PC-9 (cell line): ENCODE measurements around the gene ANKRD24. TPM values are rescaled to one million over a fixed set of nuclear protein-coding genes. Genes with fewer than 3 reads are reported as not detected.
"Not testable (repeated sequence)": the region's sequence is repeated elsewhere in the genome, so short reads cannot be mapped to it uniquely, and the experiment has no call there.

Source experiments
- BruUV-seq: library from RNA; stranded (reverse); fragments of 400-500 nt; replicated peaks from 2 replicates; lab custom pipeline; 2021; lab: Mats Ljungman, UMichigan
- CTCF ChIA-PET: fragments of 300-600 bp; sonication (Branson Sonifier 250); formaldehyde crosslinking; loops from one replicate; lab custom pipeline; 2022; ENCODE audit warnings: antibody characterized with exemption; lab: Charles Lee
- POLR2A ChIA-PET: fragments of 300-600 bp; sonication (Branson Sonifier 250); formaldehyde crosslinking; loops from one replicate; lab custom pipeline; 2022; ENCODE audit warnings: antibody characterized with exemption; ENCODE audit not compliant: unreplicated experiment; lab: Charles Lee
- DNase-seq, 2 experiments: peaks; one replicate each; pipeline versions ENCODE4 v3.0.0 to v3.0.0-alpha.2; 2015 to 2022; ENCODE audit warnings: mixed read lengths in 1 of 2
- H2AFZ ChIP-seq: fragments of 200-600 bp; sonication (generic); 2 replicates; pipeline ENCODE4 v1.8.1; 2017; ENCODE audit warnings: antibody characterized with exemption
- H3F3A ChIP-seq: fragments of 200-600 bp; sonication (generic); 2 replicates; pipeline ENCODE4 v1.8.1; 2017; ENCODE audit warnings: antibody characterized with exemption, mild to moderate bottlenecking, low read depth; ENCODE audit not compliant: insufficient read depth
- H3K27ac ChIP-seq: fragments of 200-600 bp; sonication (generic); 2 replicates; pipeline ENCODE4 v1.6.1; 2016; ENCODE audit warnings: mixed run types
- H3K27me3 ChIP-seq: fragments of 200-600 bp; sonication (generic); 2 replicates; pipeline ENCODE4 v1.6.1; 2016; ENCODE audit warnings: low read depth, mixed run types; ENCODE audit not compliant: insufficient read depth
- H3K36me3 ChIP-seq: fragments of 200-600 bp; sonication (generic); 2 replicates; pipeline ENCODE4 v1.6.1; 2016; ENCODE audit warnings: low read depth, mixed run types
- H3K4me1 ChIP-seq: fragments of 200-600 bp; sonication (generic); replicated peaks from 2 replicates; pipeline ENCODE4 v1.6.1; 2016; ENCODE audit warnings: mixed run types; ENCODE audit not compliant: insufficient read depth
- H3K4me2 ChIP-seq: fragments of 200-600 bp; sonication (generic); 2 replicates; pipeline ENCODE4 v1.6.1; 2017; ENCODE audit warnings: mixed run types
- H3K4me3 ChIP-seq: fragments of 200-600 bp; sonication (generic); 2 replicates; pipeline ENCODE4 v1.6.1; 2016; ENCODE audit warnings: mixed run types
- H3K79me2 ChIP-seq: fragments of 200-600 bp; sonication (generic); 2 replicates; pipeline ENCODE4 v1.6.1; 2017; ENCODE audit warnings: low read depth, mixed run types
- H3K9me2 ChIP-seq: fragments of 200-600 bp; sonication (generic); 2 replicates; pipeline ENCODE4 v1.8.1; 2017; ENCODE audit warnings: mild to moderate bottlenecking; ENCODE audit not compliant: insufficient read depth
- H3K9me3 ChIP-seq: fragments of 200-600 bp; sonication (generic); 2 replicates; pipeline ENCODE4 v1.8.1; 2016; ENCODE audit warnings: low read depth; ENCODE audit not compliant: insufficient read depth
- H4K20me1 ChIP-seq: fragments of 200-600 bp; sonication (generic); 2 replicates; pipeline ENCODE4 v1.8.1; 2017; ENCODE audit not compliant: insufficient read depth
- CTCF ChIP-seq: fragments of 200-600 bp; sonication (generic); conservative IDR thresholded peaks from 2 replicates; pipeline ENCODE4 v1.6.1; 2017; ENCODE audit warnings: mixed run types, antibody characterized with exemption, mild to moderate bottlenecking, moderate library complexity
- EZH2 ChIP-seq: fragments of 200-600 bp; sonication (generic); IDR thresholded peaks from 2 replicates; pipeline ENCODE4 v1.8.0; 2017; ENCODE audit warnings: antibody characterized with exemption, low read depth
- intact Hi-C: fragments of 100-400 bp; cut with micrococcal nuclease; formaldehyde crosslinking; loops from one replicate; pipeline ENCODE4 v1.10.0; 2022; ENCODE audit not compliant: unreplicated experiment
- total RNA-seq: library from RNA; stranded (reverse); gene quantifications from 2 replicates; pipeline ENCODE4 v1.2.3, GENCODE V29; 2021

Gene ANKRD24
- total RNA-seq, 1 experiment from 2014 or later = 0.79 TPM

- Histone ChIP-seq H3F3A (peaks cover 12% of the 10 kb centered on the region; the same call in 1 of the 2 replicates), H2AFZ (no peak overlapping the region), H3K27me3 (no peaks in the 10 kb centered on the region), H4K20me1 (no peaks in the 10 kb centered on the region), H3K4me3 (no peak overlapping the region), H3K27ac (no peak overlapping the region), H3K79me2 (no peaks in the 10 kb centered on the region), H3K9me2 (no peaks in the 10 kb centered on the region), H3K4me1 (peaks cover 5% of the 10 kb centered on the region), H3K4me2 (peak overlapping the region; percentile 46), H3K9me3 (no peaks in the 10 kb centered on the region), H3K36me3 (no peaks in the 10 kb centered on the region)
- ChIA-PET CTCF (interaction anchor here (0.6 to 1.2 kb wide), 7 partner anchors 10 to 169 kb away, joined by 3 to 10 read pairs (median 5); partner anchors contain the start of genes CREB3L3 and DAPK3), POLR2A (interaction anchor here (0.6 to 0.8 kb wide), 3 partner anchors 8 to 62 kb away, joined by 3 to 10 read pairs (median 3); no protein-coding TSS in a partner anchor)
- TF ChIP-seq EZH2 (no peak), CTCF (peak; percentile 55)
- intact Hi-C loops = loop anchor here (5.0 to 10.0 kb wide), 3 partner anchors 42 to 75 kb away; partner anchors contain the start of genes ANKRD24, SIRT6 and ZBTB7A
- no TSS peak for BruUV-seq
- peak; percentile 26 to 45 for DNase-seq
Observed at GRCh38 chr19:4140237-4140711, 42.2 kb upstream of the ANKRD24 start.

GRCh38 chr19:4142916-4143315 lies 39.6 kb upstream of the ANKRD24 start:
- peaks cover 17% of the 10 kb centered on the region; the same call in 1 of the 2 replicates for H3F3A ChIP-seq
- H3K4me2 ChIP-seq, H4K20me1 ChIP-seq, BruUV-seq, H3K4me3 ChIP-seq, H3K9me2 ChIP-seq, DNase-seq, POLR2A ChIA-PET, H3K27me3 ChIP-seq, CTCF ChIA-PET, H3K36me3 ChIP-seq, H3K9me3 ChIP-seq, H3K79me2 ChIP-seq, H3K27ac ChIP-seq, H2AFZ ChIP-seq: not testable (repeated sequence)
- intact Hi-C loops = loop anchor here (5.0 to 10.0 kb wide), 3 partner anchors 39 to 78 kb away; partner anchors contain the start of genes ANKRD24, SIRT6 and ZBTB7A
- peaks cover 10% of the 10 kb centered on the region for H3K4me1 ChIP-seq

- no peaks in the 10 kb centered on the region for H4K20me1 ChIP-seq
- peak; percentile 50 to 67 for DNase-seq
- peaks cover 10% of the 10 kb centered on the region for H3K4me1 ChIP-seq
- no peaks in the 10 kb centered on the region for H3K9me2 ChIP-seq
- H3K79me2 ChIP-seq = no peaks in the 10 kb centered on the region
- H3K4me2 ChIP-seq = peak overlapping the region; percentile 38; the same call in 1 of the 2 replicates
- H2AFZ ChIP-seq = no peak overlapping the region
- H3K9me3 ChIP-seq = no peaks in the 10 kb centered on the region
- POLR2A ChIA-PET = no interaction called here
- peak overlapping the region; percentile 68 for H3K27ac ChIP-seq
- intact Hi-C loops = loop anchor here (5.0 to 10.0 kb wide), 3 partner anchors 38 to 80 kb away; partner anchors contain the start of genes ANKRD24, SIRT6 and ZBTB7A
- TF ChIP-seq EZH2 (no peak), CTCF (no peak)
- TSS peak; percentile 59 for BruUV-seq
- CTCF ChIA-PET = no interaction called here
- H3K27me3 ChIP-seq = no peaks in the 10 kb centered on the region
- H3K4me3 ChIP-seq = no peak overlapping the region
- peaks cover 17% of the 10 kb centered on the region; the same call in 1 of the 2 replicates for H3F3A ChIP-seq
- H3K36me3 ChIP-seq = no peaks in the 10 kb centered on the region
Observed at GRCh38 chr19:4144666-4145249, 37.7 kb upstream of the ANKRD24 start.
